ENCODE data around the gene ADK.

DNA sequence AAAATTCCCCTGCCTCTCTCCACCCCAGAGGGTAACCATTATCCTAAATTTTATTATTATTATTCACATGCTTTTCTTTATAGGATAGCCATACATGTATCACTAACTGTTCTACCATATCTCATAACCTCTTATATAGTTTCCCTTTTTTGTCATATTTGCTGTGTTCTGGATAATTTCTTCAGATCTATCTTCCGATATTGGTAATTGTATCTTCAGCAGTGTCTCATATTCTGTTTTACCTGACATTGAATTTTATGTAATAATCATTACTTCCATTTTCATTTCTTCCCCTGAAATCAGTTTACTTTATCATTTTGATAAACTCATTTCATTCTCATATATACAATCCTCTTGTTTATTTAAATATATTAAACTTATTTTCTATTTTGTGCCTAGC is 273.5 kb downstream of the ADK start:
- TF ChIP-seq, protein P1, sequence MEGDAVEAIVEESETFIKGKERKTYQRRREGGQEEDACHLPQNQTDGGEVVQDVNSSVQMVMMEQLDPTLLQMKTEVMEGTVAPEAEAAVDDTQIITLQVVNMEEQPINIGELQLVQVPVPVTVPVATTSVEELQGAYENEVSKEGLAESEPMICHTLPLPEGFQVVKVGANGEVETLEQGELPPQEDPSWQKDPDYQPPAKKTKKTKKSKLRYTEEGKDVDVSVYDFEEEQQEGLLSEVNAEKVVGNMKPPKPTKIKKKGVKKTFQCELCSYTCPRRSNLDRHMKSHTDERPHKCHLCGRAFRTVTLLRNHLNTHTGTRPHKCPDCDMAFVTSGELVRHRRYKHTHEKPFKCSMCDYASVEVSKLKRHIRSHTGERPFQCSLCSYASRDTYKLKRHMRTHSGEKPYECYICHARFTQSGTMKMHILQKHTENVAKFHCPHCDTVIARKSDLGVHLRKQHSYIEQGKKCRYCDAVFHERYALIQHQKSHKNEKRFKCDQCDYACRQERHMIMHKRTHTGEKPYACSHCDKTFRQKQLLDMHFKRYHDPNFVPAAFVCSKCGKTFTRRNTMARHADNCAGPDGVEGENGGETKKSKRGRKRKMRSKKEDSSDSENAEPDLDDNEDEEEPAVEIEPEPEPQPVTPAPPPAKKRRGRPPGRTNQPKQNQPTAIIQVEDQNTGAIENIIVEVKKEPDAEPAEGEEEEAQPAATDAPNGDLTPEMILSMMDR (IDR thresholded peaks at IDR 0.05) = no peak
- TF ChIP-seq POLR2A (IDR thresholded peaks at IDR 0.05) = no peak

Measured in thyroid gland (tissue), 4 donors.